Right lobe of liver (tissue), 6 donors: ENCODE results near the gene NEUROD1. TPM values are rescaled to one million over a fixed set of nuclear protein-coding genes. Genes with fewer than 3 reads are reported as not detected.

Source experiments
- ATAC-seq, 4 donors: fragments of 200-7000 bp; cut with Tn5 transposase; one replicate each; pipeline ENCODE4 v1.9.1; 2020; ENCODE audit warnings: mild to moderate bottlenecking in 4 of 4, moderate library complexity in 4 of 4
- DNase-seq, 3 donors: peaks; one replicate each; pipeline ENCODE4 v3.0.0-alpha.2; 2020
- H3K27ac ChIP-seq, 3 donors: fragments of 200-600 bp; one replicate each; pipeline ENCODE4 v1.8.0; 2022
- H3K27me3 ChIP-seq, 2 donors: fragments of 200-600 bp; one replicate each; pipeline ENCODE4 v1.8.0; 2022
- H3K36me3 ChIP-seq, 4 donors: fragments of 200-600 bp; sonication (generic) in 1 of 4; one replicate each; pipeline versions ENCODE4 v1.5.1 to v1.8.0; 2017 to 2022; ENCODE audit warnings: control low read depth in 1 of 4
- H3K4me1 ChIP-seq, 4 donors: fragments of 200-600 bp; sonication (generic) in 1 of 4; one replicate each; pipeline versions ENCODE4 v1.5.1 to v1.8.0; 2017 to 2022; ENCODE audit warnings: control low read depth in 1 of 4
- H3K4me3 ChIP-seq, 3 donors: fragments of 200-600 bp; one replicate each; pipeline ENCODE4 v1.8.0; 2022
- H3K9me3 ChIP-seq, 4 donors: fragments of 200-600 bp; sonication (generic) in 1 of 4; one replicate each; pipeline versions ENCODE4 v1.5.1 to v1.8.0; 2017 to 2022; ENCODE audit warnings: control low read depth in 1 of 4
- CTCF ChIP-seq, 4 donors: fragments of 200-600 bp in 3 of 4; fragments of 450-650 bp in 1 of 4; IDR thresholded peaks; one replicate each; pipeline versions ENCODE4 v1.5.1 to v1.8.0; 2016 to 2022; ENCODE audit warnings: antibody characterized with exemption in 4 of 4, mild to moderate bottlenecking in 2 of 4
- POLR2A ChIP-seq: fragments of 450-650 bp; IDR thresholded peaks from one replicate; pipeline ENCODE4 v1.6.1; 2017; ENCODE audit warnings: antibody characterized with exemption, mild to moderate bottlenecking
- WGBS: methylation state at CpG from one replicate; pipeline ENCODE4 v1.1.6; 2018; ENCODE audit warnings: low coverage, low lambda C conversion rate; ENCODE audit not compliant: insufficient coverage; ENCODE audit errors: missing lambda C conversion rate; 5-methylcytosine and 5-hydroxymethylcytosine counted together
- intact Hi-C, 2 donors: fragments of 100-400 bp; cut with DNase I; formaldehyde crosslinking; loops; one replicate each; pipeline versions ENCODE4 v1.11.2 to v1.14.1; 2022
- total RNA-seq, 6 experiments: library from RNA; depleted of rRNA in 2 of 6; stranded (reverse); fragments of >200 nt in 2 of 6; fragmentation: NEBNext Ultra II Directional in 3 of 6; extraction: Animal tissue kit (Norgen Biotek cat#: 25700) in 3 of 6; gene quantifications; one replicate each; pipeline versions ENCODE4 v1.1.0 to v1.2.4, GENCODE V29; 2016 to 2023
- donor health status: DM: no; HTN: yes; CAD: no.
- donor health status: DM: no; HTN: no; CAD: no.
- donor health status: DM: no; HTN: no; CAD: no.
- donor health status: DM: no; HTN: yes; CAD: no.
- donor health status: DM: no; HTN: yes; CAD: no.

Gene NEUROD1
- total RNA-seq, 6 experiments from 2014 or later, result not detected

DNA sequence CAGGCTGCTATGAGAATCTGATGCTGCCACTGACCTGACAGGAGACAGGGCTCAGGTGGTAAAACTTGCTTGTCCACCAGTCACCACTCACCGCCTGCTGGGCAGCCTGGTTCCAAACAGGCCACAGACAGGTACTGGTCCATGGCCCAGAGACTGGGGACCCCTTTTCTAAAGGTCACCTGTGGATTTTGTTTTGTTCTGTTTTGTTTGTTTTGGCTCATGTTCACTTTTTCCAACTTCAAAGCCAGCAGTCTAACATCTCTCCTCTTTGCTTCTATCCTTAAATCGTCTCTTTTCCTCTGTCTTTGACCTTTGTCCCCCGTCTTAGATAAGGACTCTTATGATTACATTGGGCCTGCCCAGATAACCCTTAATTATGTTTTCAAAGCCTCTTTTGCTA is 20.1 kb downstream of the NEUROD1 start:
- 13% methylated on average over 2 of the region's 3 CpGs for WGBS
- peak in 1 of 4 donors; percentile 23 for ATAC-seq
- H3K4me3 ChIP-seq, result no peak overlapping the region
- H3K27ac ChIP-seq, result no peak overlapping the region
- no peaks in the 10 kb centered on the region for H3K9me3 ChIP-seq
- TF ChIP-seq CTCF (IDR thresholded peaks at IDR 0.05), result no peak
- TF ChIP-seq POLR2A, result no peak
- H3K36me3 ChIP-seq, result no peaks in the 10 kb centered on the region
- intact Hi-C loops, result no loop called here
- H3K27me3 ChIP-seq, result no peaks in the 10 kb centered on the region
- no peak for DNase-seq
- no peaks in the 10 kb centered on the region for H3K4me1 ChIP-seq

GRCh38 chr2:181658444-181658843 is 21.9 kb downstream of the NEUROD1 start:
- H3K9me3 ChIP-seq, result no peaks in the 10 kb centered on the region
- ATAC-seq (no peak), DNase-seq (no peak)
- no peak for TF ChIP-seq CTCF (IDR thresholded peaks at IDR 0.05)
- no peak for TF ChIP-seq POLR2A
- H3K27ac ChIP-seq, result no peak overlapping the region
- no peaks in the 10 kb centered on the region for H3K27me3 ChIP-seq
- H3K4me3 ChIP-seq, result no peak overlapping the region
- WGBS, result 100% methylated on average over 2 of the region's 4 CpGs
- no peaks in the 10 kb centered on the region for H3K36me3 ChIP-seq
- intact Hi-C loops, result no loop called here
- H3K4me1 ChIP-seq, result no peaks in the 10 kb centered on the region

DNA sequence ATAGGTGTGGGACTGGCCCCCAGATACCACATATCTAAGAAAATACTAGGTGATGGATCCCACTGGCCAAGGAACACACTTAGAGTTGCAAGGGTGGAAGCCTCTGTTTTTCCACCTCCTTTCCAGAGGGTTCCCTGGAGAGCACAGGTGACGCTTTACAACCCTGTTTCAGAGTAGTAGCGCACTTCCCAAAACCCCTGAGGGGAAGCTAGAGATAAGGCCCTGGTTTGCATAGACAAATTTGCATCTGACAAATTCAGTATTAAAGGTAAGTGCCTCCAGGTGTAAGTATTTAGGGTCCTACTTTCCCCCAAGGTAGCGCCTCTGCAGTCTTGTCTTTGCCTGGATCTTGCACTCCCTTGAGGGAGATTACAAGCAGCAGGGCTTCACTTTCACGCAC is 22.9 kb downstream of the NEUROD1 start:
- Histone ChIP-seq H3K36me3 (no peaks in the 10 kb centered on the region), H3K27ac (no peak overlapping the region), H3K9me3 (no peaks in the 10 kb centered on the region), H3K27me3 (no peaks in the 10 kb centered on the region), H3K4me3 (no peak overlapping the region), H3K4me1 (no peaks in the 10 kb centered on the region)
- ATAC-seq (no peak), DNase-seq (no peak)
- intact Hi-C loops, result no loop called here
- WGBS, result 63% methylated on average over 4 of the region's 4 CpGs
- no peak for TF ChIP-seq POLR2A
- no peak for TF ChIP-seq CTCF (IDR thresholded peaks at IDR 0.05)

- Histone ChIP-seq H3K9me3 (no peaks in the 10 kb centered on the region), H3K36me3 (no peaks in the 10 kb centered on the region), H3K4me1 (no peaks in the 10 kb centered on the region), H3K4me3 (peak within 1 kb of the TSS; percentile 34 to 50 (median 45)), H3K27ac (no peak within 1 kb of the TSS), H3K27me3 (no peaks in the 10 kb centered on the region)
- ATAC-seq, result peak; percentile 75 to 87 (median 84)
- WGBS, result 5% methylated on average over 47 of the region's 70 CpGs
- TF ChIP-seq CTCF (IDR thresholded peaks at IDR 0.05) (no peak), POLR2A (no peak)
- intact Hi-C loops, result no loop called here
- peak in 2 of 3 donors; percentile 32 to 62 for DNase-seq
Measured at GRCh38 chr2:181656450-181657291, 23.6 kb downstream of the NEUROD1 start, which contains the start of gene CERKL. TSS of gene CERKL (minus strand) at chr2:181657105. CDS start at chr2:181657006, 99 bp downstream.
